Ectodermal cell (in vitro differentiated cells): Measurements from ENCODE around the gene YPEL5.

ENCODE experiments used
- H3K27ac ChIP-seq: 2 replicates; pipeline ENCODE4 v1.7.0; 2013; ENCODE audit warnings: mild to moderate bottlenecking, low read depth, low read length; ENCODE audit not compliant: insufficient read depth, poor library complexity, severe bottlenecking
- H3K27me3 ChIP-seq: 2 replicates; pipeline ENCODE4 v1.7.0; 2013; ENCODE audit warnings: mild to moderate bottlenecking, low read length; ENCODE audit not compliant: insufficient read depth, control insufficient read depth, poor library complexity, severe bottlenecking
- H3K36me3 ChIP-seq: one replicate; pipeline ENCODE4 v1.7.0; 2013; ENCODE audit warnings: low read length; ENCODE audit not compliant: control insufficient read depth, insufficient read depth
- H3K4me1 ChIP-seq: one replicate; pipeline ENCODE4 v1.7.0; 2013; ENCODE audit warnings: low read length; ENCODE audit not compliant: control insufficient read depth, insufficient read depth
- H3K4me3 ChIP-seq: 2 replicates; pipeline ENCODE4 v1.7.0; 2013; ENCODE audit warnings: low read depth, low read length, control low read depth; ENCODE audit not compliant: insufficient read depth
- H3K9me3 ChIP-seq: 2 replicates; pipeline ENCODE4 v1.7.0; 2013; ENCODE audit warnings: mild to moderate bottlenecking, low read length, moderate library complexity; ENCODE audit not compliant: control insufficient read depth
- WGBS, 2 experiments: methylation state at CpG; one replicate each; pipeline ENCODE4 v1.1.7; 2013; ENCODE audit warnings: missing lambda C conversion rate in 2 of 2; 5-methylcytosine and 5-hydroxymethylcytosine counted together

YPEL5 gene

GRCh38 chr2:30165050-30165520, 18.3 kb downstream of the YPEL5 start:
- no peaks in the 10 kb centered on the region for H3K9me3 ChIP-seq
- H3K27ac ChIP-seq = no peak overlapping the region
- H3K27me3 ChIP-seq = no peaks in the 10 kb centered on the region
- no peak overlapping the region for H3K4me3 ChIP-seq
- H3K36me3 ChIP-seq = no peaks in the 10 kb centered on the region
- 29 to 31% methylated on average over 7 of the region's 7 CpGs for WGBS, 2 experiments
- H3K4me1 ChIP-seq = no peaks in the 10 kb centered on the region

GRCh38 chr2:30165617-30166016, 18.8 kb downstream of the YPEL5 start:
- H3K36me3 ChIP-seq = no peaks in the 10 kb centered on the region
- H3K4me1 ChIP-seq = no peaks in the 10 kb centered on the region
- no peaks in the 10 kb centered on the region for H3K9me3 ChIP-seq
- no peak overlapping the region for H3K4me3 ChIP-seq
- 93 to 96% methylated on average over 4 of the region's 4 CpGs for WGBS, 2 experiments
- no peaks in the 10 kb centered on the region for H3K27me3 ChIP-seq
- H3K27ac ChIP-seq = no peak overlapping the region

- no peaks in the 10 kb centered on the region for H3K9me3 ChIP-seq
- no peaks in the 10 kb centered on the region for H3K4me1 ChIP-seq
- no peak overlapping the region for H3K4me3 ChIP-seq
- H3K36me3 ChIP-seq = no peaks in the 10 kb centered on the region
- H3K27me3 ChIP-seq = no peaks in the 10 kb centered on the region
- WGBS, 2 experiments = 94 to 97% methylated on average over 1 of the region's 1 CpG
- no peak overlapping the region for H3K27ac ChIP-seq
Observed at GRCh38 chr2:30172627-30173026, 25.8 kb downstream of the YPEL5 start.

GRCh38 chr2:30177440-30177839, 30.6 kb downstream of the YPEL5 start:
- no peak overlapping the region for H3K4me3 ChIP-seq
- 94% methylated on average over 3 of the region's 3 CpGs for WGBS, 2 experiments
- no peaks in the 10 kb centered on the region for H3K27me3 ChIP-seq
- H3K4me1 ChIP-seq = no peaks in the 10 kb centered on the region
- no peaks in the 10 kb centered on the region for H3K36me3 ChIP-seq
- H3K27ac ChIP-seq = no peak overlapping the region
- no peaks in the 10 kb centered on the region for H3K9me3 ChIP-seq

GRCh38 chr2:30177956-30178355, 31.1 kb downstream of the YPEL5 start:
- WGBS, 2 experiments = 88 to 94% methylated on average over 4 of the region's 4 CpGs

GRCh38 chr2:30178618-30179434, 32.0 kb downstream of the YPEL5 start:
- no peaks in the 10 kb centered on the region for H3K9me3 ChIP-seq
- H3K27ac ChIP-seq = no peak overlapping the region
- no peaks in the 10 kb centered on the region for H3K4me1 ChIP-seq
- no peaks in the 10 kb centered on the region for H3K36me3 ChIP-seq
- no peaks in the 10 kb centered on the region for H3K27me3 ChIP-seq
- H3K4me3 ChIP-seq = no peak overlapping the region
- WGBS, 2 experiments = 92% methylated on average over 11 of the region's 11 CpGs

More at GRCh38 chr2:30177956-30178355, 31.1 kb downstream of the YPEL5 start:
- H3K27me3 ChIP-seq = no peaks in the 10 kb centered on the region
- no peaks in the 10 kb centered on the region for H3K9me3 ChIP-seq
- no peak overlapping the region for H3K4me3 ChIP-seq
- no peaks in the 10 kb centered on the region for H3K4me1 ChIP-seq
- no peaks in the 10 kb centered on the region for H3K36me3 ChIP-seq
- H3K27ac ChIP-seq = no peak overlapping the region

- Histone ChIP-seq H3K4me1 (no peaks in the 10 kb centered on the region), H3K36me3 (no peaks in the 10 kb centered on the region), H3K27me3 (no peaks in the 10 kb centered on the region), H3K9me3 (no peaks in the 10 kb centered on the region), H3K4me3 (no peak overlapping the region), H3K27ac (no peak overlapping the region)
- 93 to 94% methylated on average over 2 of the region's 2 CpGs for WGBS, 2 experiments
Observed at GRCh38 chr2:30179536-30179935, 32.7 kb downstream of the YPEL5 start.

- Histone ChIP-seq H3K4me3 (no peak overlapping the region), H3K36me3 (no peaks in the 10 kb centered on the region)
- WGBS, 2 experiments = 94 to 95% methylated on average over 3 of the region's 3 CpGs
Observed at GRCh38 chr2:30180226-30180625, 33.4 kb downstream of the YPEL5 start.

GRCh38 chr2:30181176-30181575, 34.4 kb downstream of the YPEL5 start:
- Histone ChIP-seq H3K36me3 (no peaks in the 10 kb centered on the region), H3K9me3 (no peaks in the 10 kb centered on the region), H3K27me3 (no peaks in the 10 kb centered on the region), H3K27ac (no peak overlapping the region), H3K4me3 (no peak overlapping the region), H3K4me1 (no peaks in the 10 kb centered on the region)
- WGBS, 2 experiments = 91 to 96% methylated on average over 7 of the region's 7 CpGs

More at GRCh38 chr2:30180226-30180625, 33.4 kb downstream of the YPEL5 start:
- Histone ChIP-seq H3K27me3 (no peaks in the 10 kb centered on the region), H3K9me3 (no peaks in the 10 kb centered on the region), H3K27ac (no peak overlapping the region), H3K4me1 (no peaks in the 10 kb centered on the region)

- Histone ChIP-seq H3K27ac (no peak overlapping the region), H3K36me3 (no peaks in the 10 kb centered on the region), H3K27me3 (no peaks in the 10 kb centered on the region), H3K4me3 (no peak overlapping the region), H3K4me1 (no peaks in the 10 kb centered on the region), H3K9me3 (no peaks in the 10 kb centered on the region)
- WGBS, 2 experiments = 96 to 99% methylated on average over 5 of the region's 5 CpGs
Observed at GRCh38 chr2:30184035-30184434, 37.2 kb downstream of the YPEL5 start.
